Testis (tissue), 2 donors: Measurements from ENCODE around the gene SPC25.

Source experiments
- POLR2A ChIP-seq: fragments of 450-650 bp; IDR thresholded peaks from one replicate; pipeline ENCODE4 v1.6.1; 2017; ENCODE audit warnings: antibody characterized with exemption, mild to moderate bottlenecking, moderate library complexity
- TF ChIP-seq, protein P1 (sequence below), 3 experiments: fragments of 450-650 bp in 2 of 3; fragments of 200-600 bp in 1 of 3; sonication (generic) in 1 of 3; IDR thresholded peaks; one replicate each; pipeline ENCODE4 v1.5.1; 2016 to 2019; ENCODE audit warnings: antibody characterized with exemption in 3 of 3, mild to moderate bottlenecking in 2 of 3, moderate library complexity in 1 of 3

DNA sequence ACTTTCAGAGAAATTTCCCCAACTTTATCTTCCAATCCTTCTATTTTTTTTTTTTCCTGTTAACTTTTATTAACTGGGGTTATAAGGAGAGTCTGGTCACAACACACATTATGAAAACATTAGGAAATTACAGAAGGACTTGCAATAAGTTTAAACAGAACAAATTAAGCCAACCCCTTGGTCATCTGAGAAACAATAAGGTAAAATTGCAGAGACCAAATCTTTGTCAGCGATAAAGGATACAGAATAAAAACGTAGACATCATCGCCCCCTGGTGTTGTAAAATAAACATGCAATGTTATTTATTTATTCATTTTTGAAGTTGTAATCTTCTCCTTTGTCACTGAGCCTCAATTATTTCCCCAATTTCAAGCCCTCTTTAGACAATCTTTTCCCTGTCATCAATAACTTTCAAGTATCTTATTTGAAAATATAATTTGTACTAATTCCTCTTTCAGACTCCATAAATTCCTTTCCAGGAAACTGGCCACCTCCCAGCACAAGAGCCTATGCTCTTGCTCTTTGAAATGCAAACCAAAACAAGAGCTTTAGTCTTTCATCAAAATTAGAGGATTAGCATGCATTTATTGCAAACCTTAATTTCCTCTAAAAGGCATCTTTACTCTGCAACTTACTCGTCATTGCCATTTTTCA lies 30.4 kb upstream of the SPC25 start:
- TF ChIP-seq, protein P1, sequence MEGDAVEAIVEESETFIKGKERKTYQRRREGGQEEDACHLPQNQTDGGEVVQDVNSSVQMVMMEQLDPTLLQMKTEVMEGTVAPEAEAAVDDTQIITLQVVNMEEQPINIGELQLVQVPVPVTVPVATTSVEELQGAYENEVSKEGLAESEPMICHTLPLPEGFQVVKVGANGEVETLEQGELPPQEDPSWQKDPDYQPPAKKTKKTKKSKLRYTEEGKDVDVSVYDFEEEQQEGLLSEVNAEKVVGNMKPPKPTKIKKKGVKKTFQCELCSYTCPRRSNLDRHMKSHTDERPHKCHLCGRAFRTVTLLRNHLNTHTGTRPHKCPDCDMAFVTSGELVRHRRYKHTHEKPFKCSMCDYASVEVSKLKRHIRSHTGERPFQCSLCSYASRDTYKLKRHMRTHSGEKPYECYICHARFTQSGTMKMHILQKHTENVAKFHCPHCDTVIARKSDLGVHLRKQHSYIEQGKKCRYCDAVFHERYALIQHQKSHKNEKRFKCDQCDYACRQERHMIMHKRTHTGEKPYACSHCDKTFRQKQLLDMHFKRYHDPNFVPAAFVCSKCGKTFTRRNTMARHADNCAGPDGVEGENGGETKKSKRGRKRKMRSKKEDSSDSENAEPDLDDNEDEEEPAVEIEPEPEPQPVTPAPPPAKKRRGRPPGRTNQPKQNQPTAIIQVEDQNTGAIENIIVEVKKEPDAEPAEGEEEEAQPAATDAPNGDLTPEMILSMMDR (IDR thresholded peaks at IDR 0.05), result peak; percentile 46 to 86 (median 74)
- TF ChIP-seq POLR2A, result no peak
